ENCODE results near the gene HYKK. TPM values are rescaled to one million over a fixed set of nuclear protein-coding genes. Genes with fewer than 3 reads are reported as not detected.

The HYKK gene
- total and polyA plus RNA-seq, 2 of the 13 experiments (the other 11 are each of a cell fraction or from before 2014, with no cell fraction given), result 3.5 to 5.4 TPM

DNA sequence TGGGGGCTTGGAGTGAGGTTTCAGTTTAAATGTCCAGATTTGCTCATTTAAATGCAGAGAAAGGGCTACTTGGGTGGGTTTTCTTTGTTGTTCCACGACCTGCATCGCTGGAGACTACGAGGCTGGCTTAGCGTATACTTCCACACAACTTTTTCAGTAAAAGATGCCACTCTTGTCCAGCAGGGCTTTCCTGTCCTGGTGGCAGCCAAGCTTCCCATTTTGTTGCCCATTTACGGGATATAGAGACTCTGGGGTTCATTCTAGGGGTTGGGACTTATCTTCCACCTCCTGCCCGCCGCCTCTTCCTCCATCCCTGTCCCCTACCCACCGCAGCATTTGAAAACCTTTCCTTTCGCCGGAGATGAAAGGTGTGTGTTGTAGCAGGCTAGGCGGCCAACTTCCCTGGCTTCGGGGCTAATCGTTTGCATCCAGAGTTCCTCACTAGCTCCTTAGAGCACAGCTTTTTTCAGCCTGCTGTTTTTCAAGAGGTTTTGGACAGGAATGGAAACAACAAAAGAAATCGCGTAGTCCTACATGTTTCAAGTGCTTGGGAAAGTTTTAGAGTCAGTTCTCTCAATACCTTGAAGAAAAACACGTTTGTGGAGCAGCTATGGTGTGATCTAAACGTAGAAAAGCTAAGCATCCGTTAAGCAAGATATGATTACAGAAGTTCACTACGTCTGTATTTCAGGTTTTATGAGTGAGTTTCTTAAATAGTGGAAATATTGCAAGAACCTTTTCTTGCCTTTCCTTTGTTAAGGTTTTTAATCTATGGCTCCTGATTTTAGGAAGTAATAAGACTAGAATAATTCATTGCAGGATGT, 58.8 kb downstream of the HYKK start (continued):
- TF ChIP-seq GTF3A (CRISPR knock-in tag; conservative IDR thresholded peaks at IDR 0.05) (no peak), ZNF660 (CRISPR knock-in tag; IDR thresholded peaks at IDR 0.05; ENCODE audit: borderline replicate concordance, low read depth) (no peak), RFX5 (IDR thresholded peaks at IDR 0.05; ENCODE audit: low read depth, low read length) (no peak), MTERF4 (CRISPR knock-in tag; IDR thresholded peaks at IDR 0.05) (0 out of 2 replicates have a peak, but pooled peaks have one; percentile 31), ZNF737 (CRISPR knock-in tag; IDR thresholded peaks at IDR 0.05; ENCODE audit: borderline replicate concordance) (0 out of 2 replicates have a peak, but pooled peaks have one; percentile 43), CENPT (CRISPR knock-in tag; IDR thresholded peaks at IDR 0.05; ENCODE audit: low read depth) (no peak), ZNF883 (CRISPR knock-in tag; IDR thresholded peaks at IDR 0.05; ENCODE audit: not compliant biosample characterization) (no peak), NAIF1 (CRISPR knock-in tag; IDR thresholded peaks at IDR 0.05; ENCODE audit: borderline replicate concordance) (no peak), RORA (CRISPR knock-in tag; IDR thresholded peaks at IDR 0.05) (no peak), MXD1 (CRISPR knock-in tag; IDR thresholded peaks at IDR 0.05) (no peak), ZFP1 (CRISPR knock-in tag; IDR thresholded peaks at IDR 0.05) (no peak), SKI (IDR thresholded peaks at IDR 0.05; ENCODE audit: partially characterized antibody) (no peak), LCORL (IDR thresholded peaks at IDR 0.05) (no peak), LCORL (CRISPR knock-in tag; IDR thresholded peaks at IDR 0.05) (no peak), ZNF263 (CRISPR knock-in tag; IDR thresholded peaks at IDR 0.05) (no peak), ZBTB20 (CRISPR knock-in tag; IDR thresholded peaks at IDR 0.05; ENCODE audit: borderline replicate concordance, low read depth) (no peak)
- TF ChIP-seq, protein P1, sequence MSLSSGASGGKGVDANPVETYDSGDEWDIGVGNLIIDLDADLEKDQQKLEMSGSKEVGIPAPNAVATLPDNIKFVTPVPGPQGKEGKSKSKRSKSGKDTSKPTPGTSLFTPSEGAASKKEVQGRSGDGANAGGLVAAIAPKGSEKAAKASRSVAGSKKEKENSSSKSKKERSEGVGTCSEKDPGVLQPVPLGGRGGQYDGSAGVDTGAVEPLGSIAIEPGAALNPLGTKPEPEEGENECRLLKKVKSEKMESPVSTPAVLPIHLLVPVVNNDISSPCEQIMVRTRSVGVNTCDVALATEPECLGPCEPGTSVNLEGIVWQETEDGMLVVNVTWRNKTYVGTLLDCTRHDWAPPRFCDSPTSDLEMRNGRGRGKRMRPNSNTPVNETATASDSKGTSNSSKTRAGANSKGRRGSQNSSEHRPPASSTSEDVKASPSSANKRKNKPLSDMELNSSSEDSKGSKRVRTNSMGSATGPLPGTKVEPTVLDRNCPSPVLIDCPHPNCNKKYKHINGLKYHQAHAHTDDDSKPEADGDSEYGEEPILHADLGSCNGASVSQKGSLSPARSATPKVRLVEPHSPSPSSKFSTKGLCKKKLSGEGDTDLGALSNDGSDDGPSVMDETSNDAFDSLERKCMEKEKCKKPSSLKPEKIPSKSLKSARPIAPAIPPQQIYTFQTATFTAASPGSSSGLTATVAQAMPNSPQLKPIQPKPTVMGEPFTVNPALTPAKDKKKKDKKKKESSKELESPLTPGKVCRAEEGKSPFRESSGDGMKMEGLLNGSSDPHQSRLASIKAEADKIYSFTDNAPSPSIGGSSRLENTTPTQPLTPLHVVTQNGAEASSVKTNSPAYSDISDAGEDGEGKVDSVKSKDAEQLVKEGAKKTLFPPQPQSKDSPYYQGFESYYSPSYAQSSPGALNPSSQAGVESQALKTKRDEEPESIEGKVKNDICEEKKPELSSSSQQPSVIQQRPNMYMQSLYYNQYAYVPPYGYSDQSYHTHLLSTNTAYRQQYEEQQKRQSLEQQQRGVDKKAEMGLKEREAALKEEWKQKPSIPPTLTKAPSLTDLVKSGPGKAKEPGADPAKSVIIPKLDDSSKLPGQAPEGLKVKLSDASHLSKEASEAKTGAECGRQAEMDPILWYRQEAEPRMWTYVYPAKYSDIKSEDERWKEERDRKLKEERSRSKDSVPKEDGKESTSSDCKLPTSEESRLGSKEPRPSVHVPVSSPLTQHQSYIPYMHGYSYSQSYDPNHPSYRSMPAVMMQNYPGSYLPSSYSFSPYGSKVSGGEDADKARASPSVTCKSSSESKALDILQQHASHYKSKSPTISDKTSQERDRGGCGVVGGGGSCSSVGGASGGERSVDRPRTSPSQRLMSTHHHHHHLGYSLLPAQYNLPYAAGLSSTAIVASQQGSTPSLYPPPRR (CRISPR knock-in tag; IDR thresholded peaks at IDR 0.05; ENCODE audit: borderline replicate concordance), result no peak
- TF ChIP-seq, protein P2, sequence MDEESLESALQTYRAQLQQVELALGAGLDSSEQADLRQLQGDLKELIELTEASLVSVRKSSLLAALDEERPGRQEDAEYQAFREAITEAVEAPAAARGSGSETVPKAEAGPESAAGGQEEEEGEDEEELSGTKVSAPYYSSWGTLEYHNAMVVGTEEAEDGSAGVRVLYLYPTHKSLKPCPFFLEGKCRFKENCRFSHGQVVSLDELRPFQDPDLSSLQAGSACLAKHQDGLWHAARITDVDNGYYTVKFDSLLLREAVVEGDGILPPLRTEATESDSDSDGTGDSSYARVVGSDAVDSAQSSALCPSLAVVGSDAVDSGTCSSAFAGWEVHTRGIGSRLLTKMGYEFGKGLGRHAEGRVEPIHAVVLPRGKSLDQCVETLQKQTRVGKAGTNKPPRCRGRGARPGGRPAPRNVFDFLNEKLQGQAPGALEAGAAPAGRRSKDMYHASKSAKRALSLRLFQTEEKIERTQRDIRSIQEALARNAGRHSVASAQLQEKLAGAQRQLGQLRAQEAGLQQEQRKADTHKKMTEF (CRISPR knock-in tag; IDR thresholded peaks at IDR 0.05), result no peak

Measured in HepG2 (cell line).